Measurements from ENCODE around the gene XPO1. TPM values are rescaled to one million over a fixed set of nuclear protein-coding genes. Genes with fewer than 3 reads are reported as not detected.

The XPO1 gene
- total and polyA plus RNA-seq, 3 donors from 2014 or later: 108 to 239 (median 236) TPM

GRCh38 chr2:61443342-61444041, 94.7 kb downstream of the XPO1 start:
- no peak for TF ChIP-seq POLR2A (IDR thresholded peaks at IDR 0.05)
- TF ChIP-seq, protein P1, sequence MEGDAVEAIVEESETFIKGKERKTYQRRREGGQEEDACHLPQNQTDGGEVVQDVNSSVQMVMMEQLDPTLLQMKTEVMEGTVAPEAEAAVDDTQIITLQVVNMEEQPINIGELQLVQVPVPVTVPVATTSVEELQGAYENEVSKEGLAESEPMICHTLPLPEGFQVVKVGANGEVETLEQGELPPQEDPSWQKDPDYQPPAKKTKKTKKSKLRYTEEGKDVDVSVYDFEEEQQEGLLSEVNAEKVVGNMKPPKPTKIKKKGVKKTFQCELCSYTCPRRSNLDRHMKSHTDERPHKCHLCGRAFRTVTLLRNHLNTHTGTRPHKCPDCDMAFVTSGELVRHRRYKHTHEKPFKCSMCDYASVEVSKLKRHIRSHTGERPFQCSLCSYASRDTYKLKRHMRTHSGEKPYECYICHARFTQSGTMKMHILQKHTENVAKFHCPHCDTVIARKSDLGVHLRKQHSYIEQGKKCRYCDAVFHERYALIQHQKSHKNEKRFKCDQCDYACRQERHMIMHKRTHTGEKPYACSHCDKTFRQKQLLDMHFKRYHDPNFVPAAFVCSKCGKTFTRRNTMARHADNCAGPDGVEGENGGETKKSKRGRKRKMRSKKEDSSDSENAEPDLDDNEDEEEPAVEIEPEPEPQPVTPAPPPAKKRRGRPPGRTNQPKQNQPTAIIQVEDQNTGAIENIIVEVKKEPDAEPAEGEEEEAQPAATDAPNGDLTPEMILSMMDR (IDR thresholded peaks at IDR 0.05): no peak
- Histone ChIP-seq H3K36me3 (ENCODE audit: low read depth, missing control alignments) (no peaks in the 10 kb centered on the region), H3K9me3 (no peaks in the 10 kb centered on the region), H3K27me3 (no peaks in the 10 kb centered on the region), H3K27ac (no peak overlapping the region), H3K4me3 (no peak overlapping the region), H3K4me1 (peaks cover 4% of the 10 kb centered on the region)
- DNase-seq: no peak
- 88 to 90% methylated on average over 7 of the region's 7 CpGs for WGBS, 2 donors
- intact Hi-C loops (cut with DNase I; ENCODE audit: low total_unique reads): no loop called here

GRCh38 chr2:61439241-61440002, 98.7 kb downstream of the XPO1 start:
- peaks cover 4% of the 10 kb centered on the region for H3K4me1 ChIP-seq
- H3K27me3 ChIP-seq: no peaks in the 10 kb centered on the region
- H3K27ac ChIP-seq: no peak overlapping the region
- no peak overlapping the region for H3K4me3 ChIP-seq
- no peak for DNase-seq
- no peaks in the 10 kb centered on the region for H3K36me3 ChIP-seq (ENCODE audit: low read depth, missing control alignments)
- TF ChIP-seq, protein P1 (IDR thresholded peaks at IDR 0.05): no peak
- TF ChIP-seq POLR2A (IDR thresholded peaks at IDR 0.05): no peak
- 70% methylated on average over 7 of the region's 7 CpGs; no CpG with 5 or more reads in 1 of the 2 donors for WGBS, 2 donors
- no peaks in the 10 kb centered on the region for H3K9me3 ChIP-seq
- intact Hi-C loops (cut with DNase I; ENCODE audit: low total_unique reads): no loop called here

DNA sequence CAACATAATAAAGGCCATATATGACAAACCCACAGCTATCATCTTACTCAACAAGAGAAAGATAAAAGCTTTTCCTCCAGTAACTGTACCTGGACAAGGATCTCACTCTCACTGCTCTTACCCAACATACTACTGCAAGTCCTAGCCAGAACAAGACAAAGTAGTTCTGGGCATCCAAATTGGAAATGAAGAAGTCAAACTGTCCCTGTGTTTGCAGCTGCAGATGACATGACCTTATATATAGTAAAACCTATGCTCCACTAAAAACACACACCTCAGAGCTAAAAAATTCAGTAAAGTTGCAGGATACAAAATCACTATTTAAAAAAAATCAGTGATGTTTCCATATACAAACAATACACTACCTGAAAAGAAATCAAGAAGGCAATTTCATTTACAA, 99.5 kb downstream of the XPO1 start:
- Histone ChIP-seq H3K4me1 (peaks cover 4% of the 10 kb centered on the region), H3K36me3 (ENCODE audit: low read depth, missing control alignments) (no peaks in the 10 kb centered on the region), H3K9me3 (no peaks in the 10 kb centered on the region), H3K27me3 (no peaks in the 10 kb centered on the region), H3K4me3 (no peak overlapping the region), H3K27ac (no peak overlapping the region)
- TF ChIP-seq POLR2A (IDR thresholded peaks at IDR 0.05): no peak
- TF ChIP-seq, protein P1 (IDR thresholded peaks at IDR 0.05): no peak
- intact Hi-C loops (cut with DNase I; ENCODE audit: low total_unique reads): no loop called here
- DNase-seq: no peak

DNA sequence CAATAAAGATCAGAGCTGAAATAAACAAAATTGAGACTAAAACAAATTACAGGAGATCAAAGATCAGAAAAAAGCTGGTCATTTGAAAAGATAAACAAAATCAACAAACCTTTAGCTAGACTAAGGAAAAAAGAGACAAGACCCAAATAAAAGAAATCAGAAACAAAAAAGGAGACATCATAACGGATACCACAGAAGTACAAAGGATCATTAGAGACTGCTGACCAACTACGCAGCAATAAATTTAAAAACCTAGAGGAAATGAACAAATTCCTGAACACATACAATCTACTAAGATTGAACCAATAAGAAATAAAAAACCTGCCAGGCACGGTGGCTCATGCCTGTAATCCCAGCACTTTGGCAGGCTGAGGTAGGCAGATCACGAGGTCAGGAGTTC, 101.0 kb downstream of the XPO1 start:
- 92 to 99% methylated on average over 4 of the region's 4 CpGs for WGBS, 2 donors
- no peak overlapping the region for H3K27ac ChIP-seq
- H3K9me3 ChIP-seq: no peaks in the 10 kb centered on the region
- TF ChIP-seq, protein P1 (IDR thresholded peaks at IDR 0.05): no peak
- no peak for TF ChIP-seq POLR2A (IDR thresholded peaks at IDR 0.05)
- no peak overlapping the region for H3K4me3 ChIP-seq
- H3K27me3 ChIP-seq: no peaks in the 10 kb centered on the region
- no peak for DNase-seq
- H3K36me3 ChIP-seq (ENCODE audit: low read depth, missing control alignments): no peaks in the 10 kb centered on the region
- intact Hi-C loops (cut with DNase I; ENCODE audit: low total_unique reads): no loop called here
- H3K4me1 ChIP-seq: peaks cover 4% of the 10 kb centered on the region
